ENCODE data around the gene METAP2.

The METAP2 gene

DNA sequence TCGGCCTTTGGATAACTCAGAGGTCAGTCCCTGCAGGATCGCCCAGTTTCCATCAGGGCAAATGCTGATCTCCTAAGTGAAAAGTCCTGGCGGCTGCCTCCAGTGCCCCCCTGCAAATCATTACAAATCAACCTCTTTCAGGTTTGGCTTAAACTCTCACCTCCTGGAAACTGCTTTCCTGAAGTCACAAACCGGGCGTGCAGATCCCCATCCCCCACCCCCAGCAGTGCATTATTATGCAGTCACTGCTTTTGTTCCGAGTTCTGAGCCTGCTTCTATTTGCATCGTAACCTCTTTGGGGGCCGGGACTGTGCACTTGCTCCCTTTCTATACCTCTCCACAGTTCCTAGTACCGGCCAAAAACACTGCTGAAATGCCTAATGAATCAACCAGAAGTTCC is 77.4 kb downstream of the METAP2 start, which contains the start of gene USP44:
Gene USP44 (minus strand): TSS at position 172 of the 400 bp plus-strand sequence. CDS start 17,220 bp downstream, outside the sequence.
- ChIA-PET POLR2A (no interaction called here), CTCF (interaction anchor here (0.6 kb wide), 1 partner anchor 17 kb away, joined by 4 read pairs; no protein-coding TSS in a partner anchor)
- no peak for TF ChIP-seq SP1 (IDR thresholded peaks at IDR 0.05)
- TF ChIP-seq FOXA1 (IDR thresholded peaks at IDR 0.05) = no peak
- TF ChIP-seq LEF1 (IDR thresholded peaks at IDR 0.05; ENCODE audit: borderline replicate concordance) = no peak
- no peak for TF ChIP-seq CTBP1 (IDR thresholded peaks at IDR 0.05; ENCODE audit: borderline replicate concordance)
- no peak for TF ChIP-seq FOXK2 (IDR thresholded peaks at IDR 0.05)
- TF ChIP-seq, protein P1, sequence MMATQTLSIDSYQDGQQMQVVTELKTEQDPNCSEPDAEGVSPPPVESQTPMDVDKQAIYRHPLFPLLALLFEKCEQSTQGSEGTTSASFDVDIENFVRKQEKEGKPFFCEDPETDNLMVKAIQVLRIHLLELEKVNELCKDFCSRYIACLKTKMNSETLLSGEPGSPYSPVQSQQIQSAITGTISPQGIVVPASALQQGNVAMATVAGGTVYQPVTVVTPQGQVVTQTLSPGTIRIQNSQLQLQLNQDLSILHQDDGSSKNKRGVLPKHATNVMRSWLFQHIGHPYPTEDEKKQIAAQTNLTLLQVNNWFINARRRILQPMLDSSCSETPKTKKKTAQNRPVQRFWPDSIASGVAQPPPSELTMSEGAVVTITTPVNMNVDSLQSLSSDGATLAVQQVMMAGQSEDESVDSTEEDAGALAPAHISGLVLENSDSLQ (IDR thresholded peaks at IDR 0.05) = no peak
- TF ChIP-seq ELF4 (IDR thresholded peaks at IDR 0.05) = no peak
- TF ChIP-seq BHLHE40 (IDR thresholded peaks at IDR 0.05; ENCODE audit: borderline replicate concordance) = no peak
- TF ChIP-seq ARNT (IDR thresholded peaks at IDR 0.05) = no peak
- TF ChIP-seq NFRKB (IDR thresholded peaks at IDR 0.05) = no peak
- DNase-seq (ENCODE audit: extremely low spot score) = peak; percentile 17

DNA sequence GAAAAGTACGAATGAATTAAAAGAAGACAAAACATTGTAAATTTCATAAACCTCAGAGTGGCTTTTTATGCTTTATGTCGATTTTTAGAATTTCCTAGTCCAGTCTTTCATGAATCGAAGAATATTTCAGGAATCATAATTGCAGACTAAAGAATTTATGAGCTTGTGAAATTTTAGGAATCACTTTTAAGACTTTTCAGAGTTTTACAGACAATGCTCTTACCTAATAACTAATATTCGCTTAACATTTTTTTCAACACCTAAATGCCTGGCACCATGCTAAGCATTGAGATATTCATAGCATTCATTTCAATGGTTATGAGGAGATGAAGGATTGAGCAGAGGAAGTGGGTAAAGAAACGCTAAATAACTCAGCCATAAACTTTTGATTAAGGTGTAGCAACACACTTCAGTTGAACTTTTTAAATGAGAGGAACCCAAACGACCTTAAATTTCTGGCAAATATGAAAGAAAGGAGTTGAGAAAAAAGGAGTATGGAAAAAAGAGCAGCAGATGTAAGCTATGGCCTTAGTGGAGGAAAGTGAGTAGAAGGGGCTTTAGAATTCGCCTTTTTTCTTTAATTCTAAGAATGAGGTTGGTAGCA is 78.1 kb downstream of the METAP2 start:
- CTCF ChIA-PET = no interaction called here
- POLR2A ChIA-PET = no interaction called here
- DNase-seq (ENCODE audit: extremely low spot score) = no peak
- TF ChIP-seq ELF4 (IDR thresholded peaks at IDR 0.05) (no peak), FOXM1 (IDR thresholded peaks at IDR 0.05; ENCODE audit: borderline replicate concordance) (no peak)

DNA sequence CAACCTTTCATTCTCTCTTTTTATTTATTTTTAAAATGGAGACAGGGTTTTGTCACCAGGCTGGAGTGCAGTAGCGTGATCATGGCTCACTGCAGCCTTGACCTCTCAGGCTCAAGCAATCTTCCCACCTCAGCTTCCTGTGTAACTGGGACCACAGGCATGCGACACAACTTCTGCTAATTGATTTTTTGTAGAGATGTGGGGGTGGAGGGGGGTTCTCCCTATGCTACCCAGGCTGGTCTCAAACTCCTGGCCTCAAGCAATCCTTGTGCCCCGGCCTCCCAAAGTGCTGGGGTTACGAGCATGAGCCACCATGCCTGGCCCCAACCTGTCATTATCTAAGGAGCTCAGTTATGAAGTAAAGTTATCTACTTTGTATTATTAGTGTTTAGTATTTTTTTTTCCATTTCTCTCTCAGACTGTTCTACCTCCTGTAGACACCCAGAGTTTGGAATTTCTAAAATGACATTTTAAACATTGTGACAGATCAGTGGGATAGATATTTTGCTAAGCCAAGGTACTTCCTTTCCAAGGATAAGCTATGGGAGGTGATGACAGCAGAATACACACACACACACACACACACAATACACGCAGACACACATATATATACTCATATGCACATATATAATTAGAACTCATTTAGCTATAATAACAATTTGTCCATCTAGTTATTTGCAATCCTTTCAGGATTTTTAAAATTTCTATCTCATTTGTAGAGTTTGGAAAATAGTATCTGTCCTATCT is 79.4 kb downstream of the METAP2 start:
- TF ChIP-seq, protein P1 (IDR thresholded peaks at IDR 0.05) = no peak
- TF ChIP-seq FOXM1 (IDR thresholded peaks at IDR 0.05; ENCODE audit: borderline replicate concordance) = no peak
- no peak for TF ChIP-seq ARNT (IDR thresholded peaks at IDR 0.05)
- TF ChIP-seq ELF4 (IDR thresholded peaks at IDR 0.05) = no peak
- TF ChIP-seq SUZ12 (IDR thresholded peaks at IDR 0.05) = no peak
- no peak for TF ChIP-seq CTBP1 (IDR thresholded peaks at IDR 0.05; ENCODE audit: borderline replicate concordance)
- DNase-seq (ENCODE audit: extremely low spot score) = no peak
- POLR2A ChIA-PET = no interaction called here
- CTCF ChIA-PET = interaction anchor here (0.6 to 1.0 kb wide), 2 partner anchors 19 to 448 kb away, joined by 3 to 4 read pairs; no protein-coding TSS in a partner anchor

DNA sequence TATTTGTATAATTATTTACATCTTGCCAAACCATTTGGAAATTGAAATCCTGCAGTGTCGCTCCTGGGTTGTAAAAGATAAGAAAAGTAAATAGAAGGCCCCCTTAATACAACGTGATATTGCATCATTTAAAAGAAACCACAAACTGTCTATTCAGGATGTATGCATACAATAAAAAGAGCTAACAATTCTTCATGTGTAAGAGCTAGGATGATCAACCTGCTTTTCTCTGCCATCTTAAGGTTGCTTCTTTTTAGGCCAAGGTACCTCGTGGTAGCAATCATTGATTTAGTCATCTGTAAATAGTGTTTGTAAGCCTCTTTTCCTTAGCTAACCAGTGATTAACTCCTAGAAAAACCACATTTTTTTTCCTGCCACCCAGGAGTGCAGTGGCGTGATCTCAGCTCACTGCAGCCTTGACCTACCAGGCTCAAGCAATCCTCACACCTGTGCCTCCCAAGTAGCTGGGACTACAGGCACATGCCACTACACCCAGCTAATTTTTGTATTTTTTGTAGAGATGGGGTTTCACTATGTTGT is 80.7 kb downstream of the METAP2 start:
- no peak for DNase-seq (ENCODE audit: extremely low spot score)
- TF ChIP-seq CTBP1 (IDR thresholded peaks at IDR 0.05; ENCODE audit: borderline replicate concordance) = no peak
- no peak for TF ChIP-seq ARNT (IDR thresholded peaks at IDR 0.05)
- no peak for TF ChIP-seq TARDBP (IDR thresholded peaks at IDR 0.05)
- no peak for TF ChIP-seq BHLHE40 (IDR thresholded peaks at IDR 0.05; ENCODE audit: borderline replicate concordance)
- no peak for TF ChIP-seq FOXK2 (IDR thresholded peaks at IDR 0.05)
- no peak for TF ChIP-seq HDGF (IDR thresholded peaks at IDR 0.05; ENCODE audit: borderline replicate concordance)
- no peak for TF ChIP-seq FOXA1 (IDR thresholded peaks at IDR 0.05)
- CTCF ChIA-PET = no interaction called here
- POLR2A ChIA-PET = interaction anchor here (0.9 kb wide), 1 partner anchor 81 kb away, joined by 3 read pairs; the partner anchor contains the start of gene METAP2

DNA sequence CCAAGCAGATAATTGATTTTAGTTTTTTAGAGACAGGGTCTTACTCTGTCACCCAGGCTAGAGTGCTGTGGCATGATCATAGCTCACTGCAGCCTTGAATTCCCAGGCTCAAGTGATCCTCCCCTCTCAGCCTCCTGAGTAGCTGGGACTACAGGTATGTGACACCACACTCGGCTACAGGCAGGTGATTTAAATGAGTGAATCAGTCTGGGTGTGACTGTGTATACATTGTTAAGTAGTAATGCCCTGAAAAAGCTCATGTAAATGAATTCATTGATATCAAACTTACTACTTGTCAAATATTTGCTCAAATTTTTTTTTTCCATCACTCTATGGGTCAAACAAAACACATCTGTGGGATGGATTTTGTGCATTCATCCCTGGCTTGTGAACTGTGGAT is 83.7 kb downstream of the METAP2 start:
- POLR2A ChIA-PET = no interaction called here
- no peak for TF ChIP-seq CTBP1 (IDR thresholded peaks at IDR 0.05; ENCODE audit: borderline replicate concordance)
- TF ChIP-seq FOXM1 (IDR thresholded peaks at IDR 0.05; ENCODE audit: borderline replicate concordance) = no peak
- no peak for TF ChIP-seq FOXA1 (IDR thresholded peaks at IDR 0.05)
- no peak for TF ChIP-seq SP1 (IDR thresholded peaks at IDR 0.05)
- no peak for TF ChIP-seq HDGF (IDR thresholded peaks at IDR 0.05; ENCODE audit: borderline replicate concordance)
- no peak for TF ChIP-seq SUZ12 (IDR thresholded peaks at IDR 0.05)
- no peak for TF ChIP-seq NFRKB (IDR thresholded peaks at IDR 0.05)
- no peak for DNase-seq (ENCODE audit: extremely low spot score)
- CTCF ChIA-PET = interaction anchor here (0.6 to 0.9 kb wide), 2 partner anchors 12 to 17 kb away, joined by 3 to 4 read pairs; no protein-coding TSS in a partner anchor
